Stimulated activated CD4-positive, alpha-beta T cell treated with anti-CD3 and anti-CD28 coated beads, Interleukin-1b, Interleukin-23, amount 100 ng/mL, for 4 hours (primary cell): ENCODE results near the gene CDK7.
"Not testable (repeated sequence)": the region's sequence is repeated elsewhere in the genome, so short reads cannot be mapped to it uniquely, and the experiment has no call there.

ENCODE experiments used
- DNase-seq, 2 donors: peaks; one replicate each; pipeline ENCODE4 v3.0.0-alpha.2; 2020; ENCODE audit warnings: low read depth in 2 of 2

The CDK7 gene

GRCh38 chr5:69237877-69238276, 3.2 kb downstream of the CDK7 start:
- no peak for DNase-seq

DNA sequence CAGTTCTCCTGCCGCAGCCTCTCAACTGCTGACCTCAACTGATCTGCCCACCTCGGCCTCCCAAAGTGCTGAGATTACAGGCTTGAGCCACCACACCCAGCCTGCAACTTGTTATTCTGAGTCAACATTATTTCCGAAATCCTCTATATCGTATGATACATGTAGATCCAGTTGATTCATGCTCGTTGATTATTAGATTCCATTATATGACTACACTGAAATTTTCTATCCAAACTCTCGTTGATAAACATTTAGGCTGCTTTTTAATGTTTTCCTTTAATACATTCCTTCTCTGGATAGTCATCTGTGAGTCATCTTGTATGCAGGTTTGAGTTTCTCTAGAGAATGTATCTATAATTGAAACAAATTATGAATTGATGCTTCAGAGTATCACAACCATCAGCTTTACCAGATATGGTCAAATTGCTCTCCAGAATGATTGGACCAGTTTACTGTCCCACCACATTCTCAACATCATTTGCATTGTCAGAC, 4.1 kb downstream of the CDK7 start:
- no peak for DNase-seq

DNA sequence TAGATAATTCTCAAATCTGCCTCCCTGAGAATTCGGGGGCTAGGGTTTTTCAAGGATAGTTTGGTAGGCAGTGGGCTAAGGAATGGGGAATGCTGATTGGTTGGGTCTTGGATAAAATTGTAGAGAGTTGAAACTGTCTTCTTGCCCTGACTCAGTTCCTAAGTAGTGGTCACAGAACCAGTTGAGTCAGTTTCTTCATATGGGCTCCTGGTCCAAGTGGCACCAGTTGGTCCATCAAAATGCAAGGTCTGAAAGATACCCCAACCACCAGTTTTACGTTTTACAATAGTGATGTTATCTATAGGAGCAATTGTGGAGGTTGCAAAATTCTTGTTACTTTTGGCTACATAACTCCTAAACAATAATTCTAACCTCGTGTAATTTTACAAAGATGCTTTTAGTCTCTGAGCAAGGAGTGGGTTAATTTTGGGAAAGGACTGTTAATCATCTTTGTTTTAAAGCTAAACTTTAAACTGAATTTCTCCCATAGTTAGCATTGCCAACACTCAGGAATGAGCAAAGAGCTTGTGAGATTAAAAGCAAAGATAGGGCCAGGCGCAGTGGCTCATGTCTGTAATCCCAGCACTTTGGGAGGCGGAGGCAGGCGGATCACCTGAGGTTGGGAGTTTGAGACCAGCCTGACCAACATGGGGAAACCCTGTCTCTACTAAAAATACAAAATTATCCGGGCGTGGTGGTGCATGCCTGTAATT, 7.7 kb downstream of the CDK7 start:
- DNase-seq = no peak

DNA sequence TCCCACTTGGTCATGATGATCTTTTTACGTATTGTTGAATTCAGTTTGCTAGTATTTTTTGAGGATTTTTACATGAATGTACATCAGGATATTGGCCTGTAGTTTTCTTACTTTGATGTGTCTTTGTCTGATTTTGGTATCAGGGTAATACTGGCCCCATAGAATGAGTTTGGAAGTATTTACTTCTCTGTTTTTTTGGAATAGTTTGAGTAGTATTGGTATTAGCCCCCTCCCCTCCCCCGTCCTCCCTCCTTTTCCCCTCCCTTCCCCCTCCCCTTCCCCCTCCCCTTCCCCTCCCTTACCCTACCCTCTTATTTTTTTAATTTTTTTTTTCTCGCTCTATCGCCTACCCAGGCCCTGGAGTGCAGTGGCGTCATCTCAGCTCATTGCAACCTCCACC, 10.3 kb downstream of the CDK7 start:
- no peak for DNase-seq

- no peak for DNase-seq
These were observed 13.3 kb downstream of the CDK7 start for GRCh38 chr5:69248019-69248418.

DNA sequence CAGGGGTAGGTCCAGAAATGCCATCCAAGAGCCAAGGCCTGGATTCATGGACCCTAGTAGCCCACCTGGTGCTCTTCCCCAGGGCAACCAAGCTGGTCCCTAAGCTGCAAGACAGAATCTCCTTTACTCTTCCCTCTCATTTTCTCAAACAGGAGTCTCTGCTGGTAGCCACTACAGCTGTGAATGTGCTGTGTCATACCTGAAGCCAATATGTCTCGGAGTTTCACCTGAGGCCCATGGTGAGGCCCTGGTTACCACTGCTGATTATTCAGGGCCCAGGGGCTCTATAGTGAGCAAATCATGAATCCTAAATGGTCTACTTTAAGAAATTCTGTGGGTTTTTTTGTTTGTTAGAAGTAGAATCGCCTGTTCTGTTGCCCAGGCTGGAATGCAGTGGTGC, 15.9 kb downstream of the CDK7 start:
- no peak for DNase-seq

- DNase-seq = no peak
These were observed 17.8 kb downstream of the CDK7 start for GRCh38 chr5:69252437-69252836.

GRCh38 chr5:69255940-69256339, 21.3 kb downstream of the CDK7 start:
- not testable (repeated sequence) for DNase-seq

DNA sequence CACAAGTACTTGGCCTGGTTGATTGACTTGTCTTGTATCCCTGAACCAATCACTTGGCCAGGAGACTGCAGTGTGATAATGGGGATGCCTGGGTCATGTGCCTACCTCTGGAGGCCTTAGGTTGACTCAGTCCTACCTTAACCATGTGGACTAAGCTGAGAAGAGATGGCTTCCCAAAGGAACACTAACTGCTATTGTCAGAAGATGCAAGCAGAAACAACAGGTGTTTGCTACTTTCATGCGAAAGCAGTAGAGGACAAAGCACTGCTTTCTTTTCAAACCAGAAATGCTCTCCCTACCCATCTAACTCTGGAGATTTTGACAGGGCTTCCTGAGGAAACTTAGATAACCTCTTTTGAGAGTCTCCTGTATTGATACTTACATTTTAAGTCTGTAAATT, 22.9 kb downstream of the CDK7 start:
- DNase-seq = no peak

- DNase-seq = no peak
These were observed 26.3 kb downstream of the CDK7 start for GRCh38 chr5:69261034-69261433.

- no peak for DNase-seq
These were observed 31.2 kb downstream of the CDK7 start for GRCh38 chr5:69265931-69266330.

- no peak for DNase-seq
These were observed 34.2 kb downstream of the CDK7 start for GRCh38 chr5:69268899-69269298.

GRCh38 chr5:69270840-69271239, 36.2 kb downstream of the CDK7 start:
- DNase-seq = no peak

- DNase-seq = no peak
These were observed 36.7 kb downstream of the CDK7 start for GRCh38 chr5:69271376-69271775.

- no peak for DNase-seq
These were observed 40.9 kb downstream of the CDK7 start for GRCh38 chr5:69275563-69275962.

DNA sequence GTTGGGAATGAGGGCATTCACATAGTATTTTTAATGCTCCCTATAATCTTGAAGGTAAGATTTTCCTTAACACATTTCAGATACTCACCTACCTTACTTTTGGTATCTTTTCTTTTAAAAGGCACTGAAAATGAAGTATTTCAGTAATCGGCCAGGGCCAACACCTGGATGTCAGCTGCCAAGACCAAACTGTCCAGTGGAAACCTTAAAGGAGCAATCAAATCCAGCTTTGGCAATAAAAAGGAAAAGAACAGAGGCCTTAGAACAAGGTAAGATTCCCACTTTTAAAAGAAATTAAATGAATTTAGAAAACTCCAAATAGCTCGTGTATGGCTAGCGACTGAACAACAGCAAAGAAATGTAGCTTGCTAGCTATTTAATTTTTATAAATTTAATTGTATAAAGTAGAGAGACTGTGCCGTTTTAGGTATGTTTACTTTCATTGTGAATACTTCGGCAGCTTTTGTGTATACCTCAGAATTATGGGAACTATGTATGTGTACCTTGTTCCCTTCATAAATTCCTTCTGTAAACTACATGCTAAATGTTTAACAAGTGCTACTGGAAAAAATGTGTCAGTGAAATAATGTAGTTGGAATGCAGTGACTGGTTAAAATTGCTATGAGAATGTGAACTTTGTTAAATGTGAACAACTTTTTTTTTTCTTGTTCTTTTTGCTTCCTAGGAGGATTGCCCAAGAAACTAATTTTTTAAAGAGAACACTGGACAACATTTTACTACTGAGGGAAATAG, 41.9 kb downstream of the CDK7 start:
- DNase-seq = no peak

DNA sequence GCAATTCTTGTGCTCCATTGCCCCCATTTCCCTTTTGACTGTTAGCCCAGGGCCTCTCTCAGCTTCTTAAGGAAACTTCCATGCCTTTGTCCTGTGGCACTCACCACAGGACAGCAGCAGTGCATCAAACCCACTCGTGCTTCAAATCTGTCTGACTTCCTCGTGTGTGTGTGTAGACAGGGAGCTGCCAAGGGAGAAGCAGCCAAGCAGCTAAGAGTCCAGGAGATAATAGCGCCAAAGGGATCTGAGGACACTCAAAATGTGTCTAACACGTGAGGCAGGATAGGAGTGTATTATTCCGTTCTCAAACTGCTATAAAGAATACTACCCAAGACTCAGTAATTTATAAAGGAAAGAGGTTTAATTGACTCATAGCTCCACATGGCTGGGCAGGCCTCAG, 44.8 kb downstream of the CDK7 start:
- no peak for DNase-seq

DNA sequence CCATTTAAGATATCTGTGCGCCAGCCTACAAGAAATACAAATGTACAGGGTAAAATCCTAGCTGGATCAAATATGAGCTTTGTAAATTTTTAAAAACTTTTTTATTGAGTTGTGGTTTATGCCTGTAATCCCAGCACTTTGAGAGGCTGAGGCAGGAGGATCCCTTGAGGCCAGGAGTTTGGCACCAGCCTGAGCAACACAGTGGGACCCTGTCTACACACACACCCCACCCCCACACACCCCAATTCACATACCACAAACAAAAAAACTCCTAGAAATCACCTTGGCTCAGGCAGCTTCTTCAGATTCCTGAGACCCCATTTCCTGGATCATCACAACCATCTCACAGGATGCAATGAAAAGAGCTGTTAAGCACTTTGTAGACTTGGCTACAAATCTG, 46.4 kb downstream of the CDK7 start:
- DNase-seq = no peak

GRCh38 chr5:69284203-69284602, 49.5 kb downstream of the CDK7 start:
- no peak for DNase-seq

- DNase-seq = no peak
These were observed 50.9 kb downstream of the CDK7 start for GRCh38 chr5:69285448-69286116.

DNA sequence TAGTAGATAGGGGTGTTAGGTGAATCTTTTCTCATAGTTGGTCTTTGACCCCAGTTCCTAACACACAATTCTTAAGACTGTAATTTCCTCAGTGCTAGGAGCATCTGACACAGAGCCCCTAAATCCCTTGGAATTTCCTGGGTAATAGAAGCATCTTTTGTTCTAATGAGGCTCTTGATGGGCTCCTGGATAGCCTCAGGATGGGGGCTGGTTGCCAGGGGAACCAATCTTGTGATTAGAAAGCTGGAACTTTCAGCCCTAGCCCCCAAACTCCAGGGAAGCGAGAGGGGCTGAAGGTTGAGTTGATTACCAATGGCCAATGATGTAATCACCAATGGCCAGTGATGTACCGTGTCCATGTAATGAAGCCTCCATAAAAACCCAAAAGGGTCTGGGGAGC, 53.4 kb downstream of the CDK7 start:
- DNase-seq = no peak

DNA sequence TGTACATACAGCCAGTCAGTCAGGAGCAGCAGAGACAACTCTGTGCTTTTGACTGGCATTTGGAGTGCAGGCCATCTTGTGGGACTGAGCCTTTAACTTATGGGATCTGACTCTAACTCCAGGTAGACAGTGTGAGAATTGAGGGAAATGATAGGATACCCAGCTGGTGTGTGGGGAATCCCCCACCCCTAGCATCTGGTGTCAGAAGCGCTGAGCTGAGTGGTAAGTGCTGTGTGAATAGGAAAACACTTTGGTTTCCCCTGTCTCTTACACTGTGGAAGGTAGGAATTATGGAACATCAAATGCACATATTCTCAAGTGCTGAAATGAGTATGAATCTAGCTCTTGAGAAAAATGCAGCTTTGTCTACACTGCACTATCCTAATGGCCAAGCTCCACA, 54.0 kb downstream of the CDK7 start:
- DNase-seq = no peak

- DNase-seq = no peak
These were observed 57.6 kb downstream of the CDK7 start for GRCh38 chr5:69292306-69292705.
